Naive B cell (primary cell): Measurements from ENCODE around the gene OPA1. TPM values are rescaled to one million over a fixed set of nuclear protein-coding genes. Genes with fewer than 3 reads are reported as not detected.

Experiments
- ATAC-seq, 2 donors: fragments of 150-1000 bp; cut with Tn5 transposase; 2 replicates each; pipeline ENCODE4 v1.10.0; 2021; ENCODE audit warnings: low read depth in 2 of 2, mild to moderate bottlenecking in 2 of 2, moderate library complexity in 2 of 2
- DNase-seq: peaks from one replicate; pipeline ENCODE4 v3.0.0; 2022
- H3K27ac Mint-ChIP-seq, 6 donors: one replicate each; pipeline ENCODE4 v1.8.0; 2020 to 2022; ENCODE audit warnings: mild to moderate bottlenecking in 6 of 6, mixed read lengths in 6 of 6, moderate library complexity in 5 of 6, inconsistent platforms in 2 of 6
- H3K27me3 Mint-ChIP-seq, 3 donors: one replicate each; pipeline ENCODE4 v1.8.0; 2021 to 2022; ENCODE audit warnings: mixed read lengths in 3 of 3, mild to moderate bottlenecking in 1 of 3
- H3K36me3 Mint-ChIP-seq, 2 donors: one replicate each; pipeline ENCODE4 v1.8.0; 2020 to 2022; ENCODE audit warnings: mixed read lengths in 2 of 2, inconsistent platforms in 1 of 2, mild to moderate bottlenecking in 1 of 2
- H3K4me1 Mint-ChIP-seq, 3 donors: one replicate each; pipeline ENCODE4 v1.8.0; 2020 to 2022; ENCODE audit warnings: mixed read lengths in 3 of 3, inconsistent platforms in 1 of 3, mild to moderate bottlenecking in 1 of 3, moderate library complexity in 1 of 3
- H3K4me3 Mint-ChIP-seq, 8 donors: one replicate each; pipeline ENCODE4 v1.8.0; 2020 to 2022; ENCODE audit warnings: mild to moderate bottlenecking in 8 of 8, mixed read lengths in 8 of 8, moderate library complexity in 8 of 8, inconsistent platforms in 2 of 8
- H3K9me3 Mint-ChIP-seq, 7 donors: one replicate each; pipeline ENCODE4 v1.8.0; 2020 to 2022; ENCODE audit warnings: mixed read lengths in 7 of 7, mild to moderate bottlenecking in 5 of 7, inconsistent platforms in 2 of 7, moderate library complexity in 1 of 7
- polyA plus RNA-seq, 6 donors: library from polyadenylated mRNA; unstranded; fragments of 300-500 nt; fragmentation: Illumina TruSeq; gene quantifications; one replicate each; pipeline ENCODE4 v1.2.3, GENCODE V29; 2021; ENCODE audit warnings: low read depth in 6 of 6

OPA1 gene
- polyA plus RNA-seq, 6 donors from 2014 or later: 15.7 to 31.7 (median 25.1) TPM

GRCh38 chr3:193744048-193744821, 151.2 kb downstream of the OPA1 start:
- H3K27ac Mint-ChIP-seq: peak overlapping the region; percentile 69 to 93 (median 82)
- peaks cover 14 to 32% (median 15%) of the 10 kb centered on the region in 3 donors for H3K27me3 Mint-ChIP-seq
- peaks cover 10 to 26% (median 17%) of the 10 kb centered on the region in 3 donors for H3K4me1 Mint-ChIP-seq
- no peaks in the 10 kb centered on the region for H3K36me3 Mint-ChIP-seq
- DNase-seq (no peak), ATAC-seq (no peak)
- peak overlapping the region in 3 of 8 donors; percentile 23 to 72 (median 55) for H3K4me3 Mint-ChIP-seq
- H3K9me3 Mint-ChIP-seq: peaks cover 0 to 5% (median 3%) of the 10 kb centered on the region in 7 donors

DNA sequence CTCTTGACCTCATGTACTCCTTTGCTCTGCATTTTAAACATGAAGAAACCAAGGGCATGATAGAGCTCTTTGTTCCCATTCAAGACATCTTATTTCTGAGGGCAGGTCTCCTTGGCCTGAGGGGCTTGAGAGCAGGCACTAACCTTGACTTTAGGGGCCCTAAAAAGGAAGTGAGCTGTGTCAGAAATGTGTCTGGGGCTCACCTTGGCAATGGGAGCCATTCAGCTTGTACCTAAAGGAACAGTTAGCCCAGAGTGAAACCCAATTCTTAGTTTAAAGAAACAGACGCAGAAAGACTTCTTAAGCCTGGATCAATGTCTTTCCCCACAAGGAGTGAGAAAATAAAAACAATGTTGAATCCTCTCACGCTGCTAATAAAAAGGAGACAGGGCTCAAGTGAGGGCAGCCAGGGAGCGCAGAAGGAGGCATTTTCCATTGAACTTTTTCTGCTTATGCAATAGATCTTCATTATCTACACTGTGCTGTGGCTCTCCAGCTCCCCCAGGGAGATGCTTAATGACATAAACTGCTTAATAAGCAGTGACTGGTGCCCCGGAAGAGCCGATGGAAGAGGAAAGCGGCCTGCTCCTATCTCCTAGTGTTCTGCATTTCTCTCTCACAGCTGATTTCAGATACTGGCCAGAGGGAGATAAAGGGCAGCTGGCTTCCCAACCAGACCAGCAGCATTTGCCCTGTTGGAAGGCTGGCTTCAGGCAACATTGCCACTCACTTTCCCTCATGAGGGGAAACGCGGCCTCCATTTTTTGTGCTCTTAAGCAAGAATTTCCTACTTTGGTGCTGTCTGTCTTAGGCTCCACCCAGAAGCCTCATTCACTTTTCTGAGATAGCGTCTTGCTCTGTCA, 152.0 kb downstream of the OPA1 start:
- Mint-ChIP-seq H3K9me3 (peaks cover 0 to 12% (median 4%) of the 10 kb centered on the region in 7 donors), H3K36me3 (no peaks in the 10 kb centered on the region), H3K4me1 (peaks cover 10 to 26% (median 17%) of the 10 kb centered on the region in 3 donors), H3K27ac (peak overlapping the region in 3 of 6 donors; percentile 5 to 93 (median 17)), H3K27me3 (peaks cover 15 to 36% (median 15%) of the 10 kb centered on the region in 3 donors), H3K4me3 (peak overlapping the region in 2 of 8 donors; percentile 2 to 59)
- ATAC-seq (no peak), DNase-seq (no peak)

DNA sequence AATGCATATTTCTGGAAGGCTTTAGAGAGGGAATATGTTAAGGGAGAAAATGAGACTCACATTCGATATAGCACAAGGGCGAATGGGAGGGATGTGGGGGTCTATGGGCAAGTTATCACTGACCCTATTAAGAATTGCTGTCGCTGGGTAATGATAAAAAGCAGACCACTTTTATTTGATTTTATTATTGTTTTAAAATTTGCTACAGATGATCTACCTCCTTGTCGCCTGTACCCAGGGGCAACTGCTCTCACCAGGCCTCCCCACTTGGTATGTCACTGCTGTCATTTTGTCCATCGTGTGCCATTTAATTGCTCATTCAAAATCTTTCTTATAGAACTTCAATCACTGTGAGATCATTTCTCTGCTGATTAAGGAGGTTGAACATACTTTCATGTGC, 153.8 kb downstream of the OPA1 start:
- no peak for ATAC-seq
- H3K9me3 Mint-ChIP-seq: peaks cover 0 to 21% (median 6%) of the 10 kb centered on the region in 7 donors

More for the DNA sequence above, 153.8 kb downstream of the OPA1 start:
- Mint-ChIP-seq H3K27ac (peak overlapping the region in 1 of 6 donors; percentile 46), H3K36me3 (peaks cover 0 to 4% of the 10 kb centered on the region in 2 donors), H3K4me1 (peaks cover 10 to 26% (median 17%) of the 10 kb centered on the region in 3 donors), H3K27me3 (peaks cover 8 to 41% (median 16%) of the 10 kb centered on the region in 3 donors), H3K4me3 (no peak overlapping the region)
- DNase-seq: no peak

Other genes starting within 250 kb of the OPA1 start
- not detected for gene ATP13A5, start 214.5 kb upstream of the OPA1 start, polyA plus RNA-seq
- under 1 TPM in 2 of 6 donors, not detected in 4; 0.70 to 0.71 TPM for gene ATP13A4, start 38.3 kb upstream of the OPA1 start, polyA plus RNA-seq